SK-N-SH (cell line): ENCODE results near the gene SLC22A14. TPM values are rescaled to one million over a fixed set of nuclear protein-coding genes. Genes with fewer than 3 reads are reported as not detected.

Experiments used
- polyA plus RNA-seq, 3 experiments: library from polyadenylated mRNA; depleted of rRNA; stranded (reverse); fragments of >200 nt; gene quantifications; 2 replicates each; pipeline ENCODE4 v1.2.3, GENCODE V29; 2012
- small RNA-seq, 7 experiments: library from RNA; depleted of rRNA; stranded (forward); fragments of <200 nt; gene quantifications; one replicate each; pipeline ENCODE3, GENCODE V24; 2012

Gene SLC22A14
- polyA plus RNA-seq, 1 of the 3 experiments (the other 2 are of a cell fraction) = 0.16 TPM

Small RNA genes within 50 kb of the gene (small RNA-seq; reads per million reads assigned to genes)
- 0 to 1.6 (median 0) reads per million in 7 experiments for gene RNU6-235P

Other genes with a start within 250 kb of the SLC22A14 start
- gene DLEC1, start 243.1 kb upstream of the SLC22A14 start, polyA plus RNA-seq (2012; rRNA removed) = 0.02 TPM in 1 of 2 replicates, not detected in the other
- gene ACAA1, start 145.2 kb upstream of the SLC22A14 start, polyA plus RNA-seq (2012; rRNA removed) = 86.4 and 101 TPM in 2 replicates
- 24.0 and 26.9 TPM in 2 replicates for gene MYD88, start 143.6 kb upstream of the SLC22A14 start, polyA plus RNA-seq (2012; rRNA removed)
- gene OXSR1, start 116.8 kb upstream of the SLC22A14 start, polyA plus RNA-seq (2012; rRNA removed) = 22.3 and 31.9 TPM in 2 replicates
- gene SLC22A13, start 16.5 kb upstream of the SLC22A14 start, polyA plus RNA-seq (2012; rRNA removed) = 0.08 and 0.29 TPM in 2 replicates
- 2.7 and 3.6 TPM in 2 replicates for gene XYLB, start 64.5 kb downstream of the SLC22A14 start, polyA plus RNA-seq (2012; rRNA removed)
- 1.4 TPM in 2 replicates for gene ACVR2B, start 171.6 kb downstream of the SLC22A14 start, polyA plus RNA-seq (2012; rRNA removed)
- 6.2 and 8.8 TPM in 2 replicates for gene EXOG, start 214.0 kb downstream of the SLC22A14 start, polyA plus RNA-seq (2012; rRNA removed)